B cell (primary cell): ENCODE measurements around the gene HOXA10. TPM values are rescaled to one million over a fixed set of nuclear protein-coding genes. Genes with fewer than 3 reads are reported as not detected.

Source experiments
- ATAC-seq: fragments of 200-7000 bp; cut with Tn5 transposase; one replicate; pipeline ENCODE4 v1.10.0; 2021; ENCODE audit warnings: low read depth, mild to moderate bottlenecking, moderate number of reproducible peaks, moderate library complexity
- CTCF ChIA-PET: fragments of 350-600 bp; sonication (Branson Sonifier 250); formaldehyde crosslinking; loops from one replicate; lab custom pipeline; 2021; ENCODE audit warnings: antibody characterized with exemption, inconsistent platforms; lab: Charles Lee
- POLR2A ChIA-PET: fragments of 350-600 bp; sonication (Branson Sonifier 250); formaldehyde crosslinking; loops from one replicate; lab custom pipeline; 2021; ENCODE audit warnings: antibody characterized with exemption; lab: Charles Lee
- DNase-seq: peaks from one replicate; pipeline ENCODE4 v3.0.0; 2013
- H2AFZ ChIP-seq: 2 replicates; pipeline ENCODE4 v1.6.1; 2012; ENCODE audit warnings: mild to moderate bottlenecking, low read depth, low read length; ENCODE audit not compliant: insufficient read depth, poor library complexity, severe bottlenecking
- H3K27ac ChIP-seq, 2 donors: 1 replicate in 1 of 2; 2 replicates in 1 of 2; pipeline ENCODE4 v1.5.1; 2012 to 2013; ENCODE audit warnings: low read length in 2 of 2, mild to moderate bottlenecking in 2 of 2, moderate library complexity in 1 of 2
- H3K27me3 ChIP-seq, 4 experiments: fragments of 200-600 bp in 1 of 4; sonication (generic) in 1 of 4; replicated peaks in 1 of 4; 1 replicate in 2 of 4; 2 replicates in 2 of 4; pipeline versions ENCODE4 v1.6.1 to v1.7.0; 2013 to 2016; ENCODE audit warnings: low read length in 3 of 4, mild to moderate bottlenecking in 2 of 4, mixed read lengths in 1 of 4, moderate library complexity in 1 of 4; ENCODE audit not compliant: insufficient read depth in 4 of 4, control insufficient read depth in 3 of 4; ENCODE audit errors: control extremely low read depth in 1 of 4
- H3K36me3 ChIP-seq, 2 experiments: replicated peaks in 1 of 2; 1 replicate in 1 of 2; 2 replicates in 1 of 2; pipeline versions ENCODE4 v1.6.1 to v1.7.1; 2013; ENCODE audit warnings: low read length in 1 of 2; ENCODE audit not compliant: insufficient read depth in 2 of 2, control insufficient read depth in 1 of 2; ENCODE audit errors: control extremely low read depth in 1 of 2, extremely low read depth in 1 of 2
- H3K4me1 ChIP-seq, 2 donors: fragments of 200-600 bp in 1 of 2; sonication (generic) in 1 of 2; 1 replicate in 1 of 2; 2 replicates in 1 of 2; pipeline versions ENCODE4 v1.5.1 to v1.6.1; 2013 to 2017; ENCODE audit warnings: low read length in 2 of 2; ENCODE audit not compliant: control insufficient read depth in 2 of 2, insufficient read depth in 2 of 2
- H3K4me2 ChIP-seq: replicated peaks from 2 replicates; pipeline ENCODE3; 2012; ENCODE audit warnings: mild to moderate bottlenecking, low read depth, low read length; ENCODE audit not compliant: poor library complexity, severe bottlenecking
- H3K4me3 ChIP-seq, 5 experiments: fragments of 200-600 bp in 1 of 5; sonication (generic) in 1 of 5; 1 replicate in 3 of 5; 2 replicates in 2 of 5; pipeline versions ENCODE4 v1.5.1 to v1.7.0; 2011 to 2016; ENCODE audit warnings: low read length in 4 of 5, mild to moderate bottlenecking in 4 of 5, low read depth in 2 of 5, control low read depth in 1 of 5, moderate library complexity in 1 of 5; ENCODE audit not compliant: insufficient read depth in 1 of 5; ENCODE audit errors: control extremely low read depth in 1 of 5, extremely low read depth in 1 of 5
- H3K79me2 ChIP-seq: fragments of 200-600 bp; sonication (generic); one replicate; pipeline ENCODE4 v1.6.0; 2016; ENCODE audit warnings: low read length; ENCODE audit not compliant: control insufficient read depth, insufficient read depth
- H3K9ac ChIP-seq: fragments of 200-600 bp; sonication (generic); 2 replicates; pipeline ENCODE4 v1.6.1; 2017; ENCODE audit warnings: mild to moderate bottlenecking, low read length, moderate library complexity
- H3K9me3 ChIP-seq, 3 donors: one replicate each; pipeline versions ENCODE4 v1.6.1 to v1.7.1; 2013; ENCODE audit warnings: low read length in 2 of 3; ENCODE audit not compliant: control insufficient read depth in 2 of 3, insufficient read depth in 1 of 3; ENCODE audit errors: control extremely low read depth in 1 of 3
- H4K20me1 ChIP-seq: 2 replicates; pipeline ENCODE4 v1.6.0; 2012; ENCODE audit warnings: mild to moderate bottlenecking, low read length; ENCODE audit not compliant: insufficient read depth, control insufficient read depth, poor library complexity, severe bottlenecking
- H3K27ac Mint-ChIP-seq: one replicate; pipeline ENCODE4 v1.8.0; 2021; ENCODE audit warnings: mixed read lengths
- H3K27me3 Mint-ChIP-seq: one replicate; pipeline ENCODE4 v1.8.0; 2021; ENCODE audit warnings: mixed read lengths
- H3K4me1 Mint-ChIP-seq: one replicate; pipeline ENCODE4 v1.8.0; 2021; ENCODE audit warnings: mixed read lengths
- H3K4me3 Mint-ChIP-seq: one replicate; pipeline ENCODE4 v1.8.0; 2021; ENCODE audit warnings: mixed read lengths
- H3K9me3 Mint-ChIP-seq: one replicate; pipeline ENCODE4 v1.8.0; 2022; ENCODE audit warnings: mixed read lengths; ENCODE audit not compliant: insufficient read depth
- EZH2 ChIP-seq: IDR thresholded peaks from 2 replicates; pipeline ENCODE4 v1.6.1; 2012; ENCODE audit warnings: borderline replicate concordance, low read depth, mild to moderate bottlenecking, moderate library complexity, low read length; ENCODE audit not compliant: insufficient read depth, poor library complexity, severe bottlenecking
- WGBS: methylation state at CpG from one replicate; pipeline ENCODE4 v1.1.5; 2013; ENCODE audit warnings: missing lambda C conversion rate; ENCODE audit not compliant: insufficient coverage; 5-methylcytosine and 5-hydroxymethylcytosine counted together
- intact Hi-C: fragments of 100-400 bp; cut with micrococcal nuclease; formaldehyde crosslinking; loops from one replicate; pipeline ENCODE4 v1.10.0; 2022
- polyA plus RNA-seq: library from polyadenylated mRNA; depleted of rRNA; stranded (reverse); fragments of >200 nt; gene quantifications from 2 replicates; pipeline ENCODE4 v1.2.3, GENCODE V29; 2012
- total RNA-seq, 2 donors: library from RNA; stranded (reverse); fragments of 120-200 nt in 1 of 2; gene quantifications; 1 replicate in 1 of 2; 2 replicates in 1 of 2; pipeline versions ENCODE4 v1.2.3 to v1.2.4, GENCODE V29; 2013 to 2022
- TF ChIP-seq, protein P1 (sequence below): fragments of 200-600 bp; IDR thresholded peaks from one replicate; pipeline ENCODE4 v1.8.0; 2022; ENCODE audit warnings: antibody characterized with exemption, mild to moderate bottlenecking

Gene HOXA10
- total and polyA plus RNA-seq, 2 donors (not counting 1 experiment from before 2014, with no cell fraction given) = not detected

DNA sequence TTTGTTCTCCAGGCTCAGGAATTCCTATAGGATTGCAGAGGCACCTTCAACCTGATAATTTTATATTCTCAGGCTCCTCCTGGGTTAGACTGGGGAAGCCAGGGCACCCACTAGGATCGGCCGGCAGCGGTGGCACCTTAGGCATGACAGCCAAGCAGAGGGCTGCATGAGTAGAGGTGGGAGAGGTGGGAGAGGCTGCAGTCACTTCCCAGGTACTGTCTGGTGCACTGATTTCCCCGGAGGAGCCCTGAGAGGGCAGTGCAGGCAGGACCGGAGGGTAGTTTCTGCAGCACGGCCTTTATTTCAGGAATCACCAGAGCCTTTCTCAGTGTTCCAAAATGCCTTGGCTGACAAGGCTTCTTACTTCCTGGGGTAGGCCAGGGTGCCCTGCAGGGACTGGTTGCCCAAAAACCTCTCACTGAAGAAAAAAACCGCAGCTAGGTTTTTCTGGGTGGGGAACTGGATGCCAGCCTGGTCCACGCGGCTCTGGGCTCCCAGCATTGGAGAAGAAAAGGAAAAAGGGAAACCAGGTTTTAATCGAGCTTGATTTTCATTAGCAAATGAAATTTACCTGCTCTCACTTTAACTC is 29.3 kb upstream of the HOXA10 start:
- Mint-ChIP-seq H3K27ac (no peak overlapping the region), H3K4me1 (peaks cover 39% of the 10 kb centered on the region), H3K27me3 (peaks cover 79% of the 10 kb centered on the region), H3K9me3 (no peaks in the 10 kb centered on the region), H3K4me3 (no peak overlapping the region)
- ChIA-PET POLR2A (no interaction called here), CTCF (interaction anchor here (1.0 to 1.4 kb wide), 5 partner anchors 13 to 1355 kb away, joined by 3 read pairs; no protein-coding TSS in a partner anchor)
- Histone ChIP-seq H3K27ac (no peak overlapping the region), H3K9me3 (peaks cover 1 to 53% (median 6%) of the 10 kb centered on the region in 3 donors), H3K36me3 (no peaks in the 10 kb centered on the region), H3K4me1 (peaks cover 45 to 67% of the 10 kb centered on the region in 2 donors), H3K4me3 (no peak overlapping the region), H2AFZ (no peak overlapping the region), H3K27me3 (peaks cover 1 to 88% (median 85%) of the 10 kb centered on the region in 4 experiments), H3K4me2 (no peak overlapping the region), H4K20me1 (no peaks in the 10 kb centered on the region), H3K9ac (no peak overlapping the region), H3K79me2 (no peaks in the 10 kb centered on the region)
- DNase-seq (no peak), ATAC-seq (no peak)
- TF ChIP-seq EZH2 = no peak
- TF ChIP-seq, protein P1, sequence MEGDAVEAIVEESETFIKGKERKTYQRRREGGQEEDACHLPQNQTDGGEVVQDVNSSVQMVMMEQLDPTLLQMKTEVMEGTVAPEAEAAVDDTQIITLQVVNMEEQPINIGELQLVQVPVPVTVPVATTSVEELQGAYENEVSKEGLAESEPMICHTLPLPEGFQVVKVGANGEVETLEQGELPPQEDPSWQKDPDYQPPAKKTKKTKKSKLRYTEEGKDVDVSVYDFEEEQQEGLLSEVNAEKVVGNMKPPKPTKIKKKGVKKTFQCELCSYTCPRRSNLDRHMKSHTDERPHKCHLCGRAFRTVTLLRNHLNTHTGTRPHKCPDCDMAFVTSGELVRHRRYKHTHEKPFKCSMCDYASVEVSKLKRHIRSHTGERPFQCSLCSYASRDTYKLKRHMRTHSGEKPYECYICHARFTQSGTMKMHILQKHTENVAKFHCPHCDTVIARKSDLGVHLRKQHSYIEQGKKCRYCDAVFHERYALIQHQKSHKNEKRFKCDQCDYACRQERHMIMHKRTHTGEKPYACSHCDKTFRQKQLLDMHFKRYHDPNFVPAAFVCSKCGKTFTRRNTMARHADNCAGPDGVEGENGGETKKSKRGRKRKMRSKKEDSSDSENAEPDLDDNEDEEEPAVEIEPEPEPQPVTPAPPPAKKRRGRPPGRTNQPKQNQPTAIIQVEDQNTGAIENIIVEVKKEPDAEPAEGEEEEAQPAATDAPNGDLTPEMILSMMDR = no peak
- WGBS = 6% methylated on average over 8 of the region's 10 CpGs
- intact Hi-C loops = loop anchor here (5.0 kb wide), 1 partner anchor 1209 kb away; the partner anchor contains the start of gene CREB5

DNA sequence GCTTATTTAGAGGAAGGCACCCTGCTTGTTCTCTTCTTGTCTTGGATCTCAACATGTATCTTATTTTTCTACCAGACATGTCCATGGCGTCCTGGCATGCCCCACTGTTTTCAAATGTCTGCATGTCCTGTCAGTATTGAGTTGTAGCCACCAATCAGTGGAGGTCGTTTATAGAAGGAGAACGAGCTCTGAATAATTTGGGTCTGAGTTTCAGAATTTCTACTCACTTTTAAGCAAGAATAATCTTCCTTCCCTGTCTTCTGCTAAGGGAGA is 28.7 kb upstream of the HOXA10 start:
- peak overlapping the region; percentile 36 for H3K4me3 Mint-ChIP-seq
- CTCF ChIA-PET = interaction anchor here (0.9 to 1.8 kb wide), 5 partner anchors 8 to 1355 kb away, joined by 3 to 6 read pairs (median 3); no protein-coding TSS in a partner anchor

More for the DNA sequence above, 28.7 kb upstream of the HOXA10 start:
- no peak overlapping the region for H3K9ac ChIP-seq
- no peak for ATAC-seq
- no peak overlapping the region for H3K27ac ChIP-seq
- no peak overlapping the region for H3K4me2 ChIP-seq
- no peaks in the 10 kb centered on the region for H3K9me3 Mint-ChIP-seq
- no peak overlapping the region for H2AFZ ChIP-seq
- no peak for TF ChIP-seq EZH2
- TF ChIP-seq, protein P1 = no peak
- H4K20me1 ChIP-seq = no peaks in the 10 kb centered on the region
- H3K27ac Mint-ChIP-seq = peak overlapping the region; percentile 37
- peaks cover 1 to 60% (median 6%) of the 10 kb centered on the region in 3 donors for H3K9me3 ChIP-seq
- no peaks in the 10 kb centered on the region for H3K79me2 ChIP-seq
- peaks cover 50 to 69% of the 10 kb centered on the region in 2 donors for H3K4me1 ChIP-seq
- no peak overlapping the region for H3K4me3 ChIP-seq
- intact Hi-C loops = loop anchor here (5.0 kb wide), 1 partner anchor 1210 kb away; the partner anchor contains the start of gene CREB5
- peak; percentile 20 for DNase-seq
- no CpG with 5 or more reads among the region's 3 CpGs for WGBS
- H3K36me3 ChIP-seq = no peaks in the 10 kb centered on the region
- peaks cover 83% of the 10 kb centered on the region for H3K27me3 Mint-ChIP-seq
- peaks cover 44% of the 10 kb centered on the region for H3K4me1 Mint-ChIP-seq
- peaks cover 1 to 88% (median 85%) of the 10 kb centered on the region in 4 experiments for H3K27me3 ChIP-seq
- POLR2A ChIA-PET = interaction anchor here (0.5 kb wide), 1 partner anchor 867 kb away, joined by 5 read pairs; no protein-coding TSS in a partner anchor
